HepG2 (cell line): ENCODE data around the gene GTF2H3. TPM values are rescaled to one million over a fixed set of nuclear protein-coding genes. Genes with fewer than 3 reads are reported as not detected.

ENCODE experiments used
- E2F1 ChIP-seq: sonication (generic); formaldehyde crosslinking; IDR thresholded peaks from 2 replicates; pipeline ENCODE4 v1.5.0; 2020; ENCODE audit warnings: missing genetic modification reagents
- HDAC2 ChIP-seq: sonication (generic); formaldehyde crosslinking; IDR thresholded peaks from 2 replicates; pipeline ENCODE4 v1.4.0; 2020; ENCODE audit warnings: missing genetic modification reagents
- KDM2A ChIP-seq: sonication (generic); formaldehyde crosslinking; IDR thresholded peaks from 2 replicates; pipeline ENCODE4 v1.4.0; 2020; ENCODE audit warnings: low read depth, missing genetic modification reagents, borderline replicate concordance
- NFYB ChIP-seq: sonication (generic); formaldehyde crosslinking; IDR thresholded peaks from 2 replicates; pipeline ENCODE4 v1.4.0; 2020; ENCODE audit warnings: missing genetic modification reagents
- ONECUT2 ChIP-seq: sonication (generic); formaldehyde crosslinking; IDR thresholded peaks from 2 replicates; pipeline ENCODE4 v1.4.0; 2020; ENCODE audit warnings: missing genetic modification reagents
- RBFOX2 ChIP-seq: fragments of 200-400 bp; formaldehyde crosslinking; IDR thresholded peaks from 2 replicates; pipeline ENCODE4 v1.6.1; 2017; ENCODE audit warnings: low read depth, mild to moderate bottlenecking, low read length
- RBM22 ChIP-seq: fragments of 200-400 bp; formaldehyde crosslinking; optimal IDR thresholded peaks from 2 replicates; pipeline ENCODE3; 2017; ENCODE audit warnings: mild to moderate bottlenecking, low read length, moderate library complexity
- RELA ChIP-seq: sonication (generic); formaldehyde crosslinking; IDR thresholded peaks from 2 replicates; pipeline ENCODE4 v1.4.0; 2020; ENCODE audit warnings: missing genetic modification reagents
- RFX3 ChIP-seq: IDR thresholded peaks from 2 replicates; pipeline ENCODE4 v1.6.1; 2016; ENCODE audit warnings: missing biosample characterization, missing genetic modification reagents
- SP1 ChIP-seq, 2 experiments: fragments of 450-650 bp in 1 of 2; sonication (generic) in 1 of 2; formaldehyde crosslinking in 1 of 2; IDR thresholded peaks; 2 replicates each; pipeline versions ENCODE4 v1.4.0 to v1.6.1; 2016 to 2020; ENCODE audit warnings: missing genetic modification reagents in 1 of 2
- SP4 ChIP-seq: sonication (generic); formaldehyde crosslinking; IDR thresholded peaks from 2 replicates; pipeline ENCODE4 v1.8.1; 2023; ENCODE audit warnings: mild to moderate bottlenecking, missing genetic modification reagents
- TCF7L2 ChIP-seq: IDR thresholded peaks from 2 replicates; pipeline ENCODE4 v1.6.1; 2011; ENCODE audit warnings: mild to moderate bottlenecking, low read depth, low read length, moderate library complexity
- ZBTB7A ChIP-seq: sonication (generic); formaldehyde crosslinking; IDR thresholded peaks from 2 replicates; pipeline ENCODE4 v1.8.0; 2022; ENCODE audit warnings: mild to moderate bottlenecking, missing genetic modification reagents
- ZHX2 ChIP-seq, 2 experiments: sonication (generic) in 1 of 2; formaldehyde crosslinking in 1 of 2; IDR thresholded peaks; 2 replicates each; pipeline versions ENCODE4 v1.6.1 to v1.9.0; 2014 to 2022; ENCODE audit warnings: antibody characterized with exemption in 1 of 2, borderline replicate concordance in 1 of 2, inconsistent platforms in 1 of 2, low read depth in 1 of 2, missing genetic modification reagents in 1 of 2
- ZMAT3 ChIP-seq: sonication (generic); formaldehyde crosslinking; conservative IDR thresholded peaks from 2 replicates; pipeline ENCODE4 v1.7.0; 2021; ENCODE audit warnings: missing genetic modification reagents
- ZNF225 ChIP-seq: sonication (generic); formaldehyde crosslinking; IDR thresholded peaks from 2 replicates; pipeline ENCODE4 v1.4.0; 2020; ENCODE audit warnings: mild to moderate bottlenecking, missing genetic modification reagents
- ZNF256 ChIP-seq: sonication (generic); formaldehyde crosslinking; conservative IDR thresholded peaks from 2 replicates; pipeline ENCODE4 v1.4.0; 2020; ENCODE audit warnings: missing genetic modification reagents
- ZNF564 ChIP-seq: sonication (generic); formaldehyde crosslinking; IDR thresholded peaks from 2 replicates; pipeline ENCODE4 v1.8.1; 2023; ENCODE audit warnings: mild to moderate bottlenecking, missing genetic modification reagents
- ZNF629 ChIP-seq: sonication (generic); formaldehyde crosslinking; conservative IDR thresholded peaks from 2 replicates; pipeline ENCODE4 v1.5.0; 2020; ENCODE audit warnings: missing genetic modification reagents
- ZXDC ChIP-seq: sonication (generic); formaldehyde crosslinking; IDR thresholded peaks from 2 replicates; pipeline ENCODE4 v1.5.0; 2020; ENCODE audit warnings: mild to moderate bottlenecking, missing genetic modification reagents
- polyA plus RNA-seq, 8 experiments: library from polyadenylated mRNA; depleted of rRNA in 3 of 8; stranded (reverse) in 7 of 8; unstranded in 1 of 8; fragments of >200 nt; fragmentation: Illumina TruSeq in 4 of 8; extraction: Trizol in 4 of 8; gene quantifications; 2 replicates each; pipeline versions ENCODE4 v1.2.1 to v1.2.3, GENCODE V29; 2011 to 2016; ENCODE audit warnings: low read depth in 4 of 8, missing spikeins in 1 of 8, mixed read lengths in 1 of 8; ENCODE audit not compliant: insufficient read depth in 1 of 8
- total RNA-seq, 5 experiments: library from RNA; depleted of rRNA; stranded (reverse); fragments of >200 nt; fragmentation: Illumina TruSeq; extraction: Trizol; gene quantifications; 2 replicates each; pipeline ENCODE4 v1.2.3, GENCODE V29; 2016; ENCODE audit warnings: low read depth in 1 of 5

GTF2H3 gene
- total and polyA plus RNA-seq, 2 of the 13 experiments (the other 11 are each of a cell fraction or from before 2014, with no cell fraction given) = 35.8 to 58.8 TPM

GRCh38 chr12:123670882-123671728, 37.5 kb downstream of the GTF2H3 start, which contains the start of gene TCTN2 (continued):
- TF ChIP-seq ZXDC (CRISPR knock-in tag) (no peak), ZNF629 (CRISPR knock-in tag) (no peak), SP4 (CRISPR knock-in tag) (peak; percentile 63), TCF7L2 (no peak), HDAC2 (peak; percentile 21; the same call in 1 of the 2 replicates), ZNF256 (CRISPR knock-in tag) (0 out of 2 replicates have a peak, but pooled peaks have one; percentile 33), RFX3 (peak; percentile 88), SP1 (IDR thresholded peaks at IDR 0.05) (no peak), SP1 (CRISPR knock-in tag; IDR thresholded peaks at IDR 0.05) (peak; percentile 89), NFYB (peak; percentile 93), ZMAT3 (CRISPR knock-in tag) (no peak), ZNF564 (CRISPR knock-in tag) (no peak), ZNF225 (no peak), ZBTB7A (CRISPR knock-in tag) (no peak), E2F1 (peak; percentile 84), ONECUT2 (no peak), RBM22 (peak; percentile 60), KDM2A (CRISPR knock-in tag) (peak; percentile 43; the same call in 1 of the 2 replicates), RBFOX2 (peak; percentile 45; the same call in 1 of the 2 replicates), ZHX2 (IDR thresholded peaks at IDR 0.05; ENCODE audit: low read depth) (peak; percentile 85), ZHX2 (CRISPR knock-in tag; IDR thresholded peaks at IDR 0.05; ENCODE audit: borderline replicate concordance) (no peak), RELA (CRISPR knock-in tag) (no peak)
